ENCODE data around the gene TF. TPM values are rescaled to one million over a fixed set of nuclear protein-coding genes. Genes with fewer than 3 reads are reported as not detected.
"Not testable (repeated sequence)": the region's sequence is repeated elsewhere in the genome, so short reads cannot be mapped to it uniquely, and the experiment has no call there.

Gene TF
- total RNA-seq, 1 donor from 2014 or later = 3.1 TPM

GRCh38 chr3:133779626-133780203, 33.5 kb downstream of the TF start:
- H3K27me3 ChIP-seq (ENCODE audit: control insufficient read depth in 3 of 3, insufficient read depth in 3 of 3, low read length in 3 of 3) = no peaks in the 10 kb centered on the region
- H3K4me1 ChIP-seq (ENCODE audit: control insufficient read depth in 3 of 3, insufficient read depth in 3 of 3, low read length in 3 of 3) = no peaks in the 10 kb centered on the region
- no peak overlapping the region for H3K27ac ChIP-seq (ENCODE audit: low read depth, low read length)
- H3K9ac ChIP-seq (ENCODE audit: low read depth in 1 of 3, low read length in 3 of 3) = no peak overlapping the region
- H3K9me3 ChIP-seq (ENCODE audit: control insufficient read depth in 3 of 3, low read length in 3 of 3) = no peaks in the 10 kb centered on the region
- H3K4me3 ChIP-seq (ENCODE audit: low read length in 3 of 3) = no peak overlapping the region
- no peaks in the 10 kb centered on the region for H3K36me3 ChIP-seq (ENCODE audit: control insufficient read depth in 3 of 3, insufficient read depth in 3 of 3, low read length in 3 of 3)

GRCh38 chr3:133780756-133781155, 34.6 kb downstream of the TF start:
- not testable (repeated sequence) for H3K27ac ChIP-seq (ENCODE audit: low read depth, low read length); H3K9ac ChIP-seq (ENCODE audit: low read depth in 1 of 3, low read length in 3 of 3); H3K4me1 ChIP-seq (ENCODE audit: control insufficient read depth in 3 of 3, insufficient read depth in 3 of 3, low read length in 3 of 3); H3K4me3 ChIP-seq (ENCODE audit: low read length in 3 of 3); H3K9me3 ChIP-seq (ENCODE audit: control insufficient read depth in 3 of 3, low read length in 3 of 3); H3K27me3 ChIP-seq (ENCODE audit: control insufficient read depth in 3 of 3, insufficient read depth in 3 of 3, low read length in 3 of 3); H3K36me3 ChIP-seq (ENCODE audit: control insufficient read depth in 3 of 3, insufficient read depth in 3 of 3, low read length in 3 of 3)

- Histone ChIP-seq H3K4me1 (ENCODE audit: control insufficient read depth in 3 of 3, insufficient read depth in 3 of 3, low read length in 3 of 3) (no peaks in the 10 kb centered on the region), H3K27ac (ENCODE audit: low read depth, low read length) (no peak overlapping the region), H3K27me3 (ENCODE audit: control insufficient read depth in 3 of 3, insufficient read depth in 3 of 3, low read length in 3 of 3) (no peaks in the 10 kb centered on the region), H3K4me3 (ENCODE audit: low read length in 3 of 3) (no peak overlapping the region), H3K9me3 (ENCODE audit: control insufficient read depth in 3 of 3, low read length in 3 of 3) (no peaks in the 10 kb centered on the region), H3K36me3 (ENCODE audit: control insufficient read depth in 3 of 3, insufficient read depth in 3 of 3, low read length in 3 of 3) (no peaks in the 10 kb centered on the region), H3K9ac (ENCODE audit: low read depth in 1 of 3, low read length in 3 of 3) (no peak overlapping the region)
Measured at GRCh38 chr3:133781570-133781969, 35.4 kb downstream of the TF start.

- no peak overlapping the region for H3K9ac ChIP-seq (ENCODE audit: low read depth in 1 of 3, low read length in 3 of 3)
- H3K4me3 ChIP-seq (ENCODE audit: low read length in 3 of 3) = no peak overlapping the region
- H3K27ac ChIP-seq (ENCODE audit: low read depth, low read length) = no peak overlapping the region
- no peaks in the 10 kb centered on the region for H3K36me3 ChIP-seq (ENCODE audit: control insufficient read depth in 3 of 3, insufficient read depth in 3 of 3, low read length in 3 of 3)
- no peaks in the 10 kb centered on the region for H3K27me3 ChIP-seq (ENCODE audit: control insufficient read depth in 3 of 3, insufficient read depth in 3 of 3, low read length in 3 of 3)
- H3K9me3 ChIP-seq (ENCODE audit: control insufficient read depth in 3 of 3, low read length in 3 of 3) = no peaks in the 10 kb centered on the region
- no peaks in the 10 kb centered on the region for H3K4me1 ChIP-seq (ENCODE audit: control insufficient read depth in 3 of 3, insufficient read depth in 3 of 3, low read length in 3 of 3)
Measured at GRCh38 chr3:133782454-133782853, 36.3 kb downstream of the TF start.

- no peak overlapping the region for H3K9ac ChIP-seq (ENCODE audit: low read depth in 1 of 3, low read length in 3 of 3)
- H3K4me1 ChIP-seq (ENCODE audit: control insufficient read depth in 3 of 3, insufficient read depth in 3 of 3, low read length in 3 of 3) = no peaks in the 10 kb centered on the region
- no peak overlapping the region for H3K27ac ChIP-seq (ENCODE audit: low read depth, low read length)
- H3K9me3 ChIP-seq (ENCODE audit: control insufficient read depth in 3 of 3, low read length in 3 of 3) = no peaks in the 10 kb centered on the region
- H3K27me3 ChIP-seq (ENCODE audit: control insufficient read depth in 3 of 3, insufficient read depth in 3 of 3, low read length in 3 of 3) = no peaks in the 10 kb centered on the region
- no peaks in the 10 kb centered on the region for H3K36me3 ChIP-seq (ENCODE audit: control insufficient read depth in 3 of 3, insufficient read depth in 3 of 3, low read length in 3 of 3)
- no peak overlapping the region for H3K4me3 ChIP-seq (ENCODE audit: low read length in 3 of 3)
Measured at GRCh38 chr3:133783762-133784161, 37.6 kb downstream of the TF start.

GRCh38 chr3:133788024-133788423, 41.8 kb downstream of the TF start:
- H3K36me3 ChIP-seq (ENCODE audit: control insufficient read depth in 3 of 3, insufficient read depth in 3 of 3, low read length in 3 of 3) = no peaks in the 10 kb centered on the region
- H3K9me3 ChIP-seq (ENCODE audit: control insufficient read depth in 3 of 3, low read length in 3 of 3) = no peaks in the 10 kb centered on the region
- no peak overlapping the region for H3K4me3 ChIP-seq (ENCODE audit: low read length in 3 of 3)
- no peak overlapping the region for H3K27ac ChIP-seq (ENCODE audit: low read depth, low read length)
- H3K9ac ChIP-seq (ENCODE audit: low read depth in 1 of 3, low read length in 3 of 3) = no peak overlapping the region
- H3K27me3 ChIP-seq (ENCODE audit: control insufficient read depth in 3 of 3, insufficient read depth in 3 of 3, low read length in 3 of 3) = no peaks in the 10 kb centered on the region
- no peaks in the 10 kb centered on the region for H3K4me1 ChIP-seq (ENCODE audit: control insufficient read depth in 3 of 3, insufficient read depth in 3 of 3, low read length in 3 of 3)

GRCh38 chr3:133792171-133792763, 46.1 kb downstream of the TF start:
- Histone ChIP-seq H3K36me3 (ENCODE audit: control insufficient read depth in 3 of 3, insufficient read depth in 3 of 3, low read length in 3 of 3) (no peaks in the 10 kb centered on the region), H3K9ac (ENCODE audit: low read depth in 1 of 3, low read length in 3 of 3) (no peak overlapping the region), H3K27me3 (ENCODE audit: control insufficient read depth in 3 of 3, insufficient read depth in 3 of 3, low read length in 3 of 3) (no peaks in the 10 kb centered on the region), H3K27ac (ENCODE audit: low read depth, low read length) (no peak overlapping the region), H3K4me3 (ENCODE audit: low read length in 3 of 3) (no peak overlapping the region), H3K9me3 (ENCODE audit: control insufficient read depth in 3 of 3, low read length in 3 of 3) (no peaks in the 10 kb centered on the region), H3K4me1 (ENCODE audit: control insufficient read depth in 3 of 3, insufficient read depth in 3 of 3, low read length in 3 of 3) (no peaks in the 10 kb centered on the region)

GRCh38 chr3:133797396-133798105, 51.4 kb downstream of the TF start:
- Histone ChIP-seq H3K27me3 (ENCODE audit: control insufficient read depth in 3 of 3, insufficient read depth in 3 of 3, low read length in 3 of 3) (peaks cover 0 to 4% (median 0%) of the 10 kb centered on the region in 3 donors), H3K9ac (ENCODE audit: low read depth in 1 of 3, low read length in 3 of 3) (no peak overlapping the region)

GRCh38 chr3:133799794-133800585, 53.8 kb downstream of the TF start:
- Histone ChIP-seq H3K9me3 (ENCODE audit: control insufficient read depth in 3 of 3, low read length in 3 of 3) (no peaks in the 10 kb centered on the region), H3K27ac (ENCODE audit: low read depth, low read length) (no peak overlapping the region), H3K9ac (ENCODE audit: low read depth in 1 of 3, low read length in 3 of 3) (no peak overlapping the region), H3K36me3 (ENCODE audit: control insufficient read depth in 3 of 3, insufficient read depth in 3 of 3, low read length in 3 of 3) (no peaks in the 10 kb centered on the region), H3K27me3 (ENCODE audit: control insufficient read depth in 3 of 3, insufficient read depth in 3 of 3, low read length in 3 of 3) (peaks cover 0 to 4% (median 0%) of the 10 kb centered on the region in 3 donors), H3K4me3 (ENCODE audit: low read length in 3 of 3) (no peak overlapping the region), H3K4me1 (ENCODE audit: control insufficient read depth in 3 of 3, insufficient read depth in 3 of 3, low read length in 3 of 3) (peaks cover 0 to under 1% (median under 1%) of the 10 kb centered on the region in 3 donors)

More at GRCh38 chr3:133797396-133798105, 51.4 kb downstream of the TF start:
- Histone ChIP-seq H3K4me3 (ENCODE audit: low read length in 3 of 3) (no peak overlapping the region), H3K4me1 (ENCODE audit: control insufficient read depth in 3 of 3, insufficient read depth in 3 of 3, low read length in 3 of 3) (no peaks in the 10 kb centered on the region), H3K36me3 (ENCODE audit: control insufficient read depth in 3 of 3, insufficient read depth in 3 of 3, low read length in 3 of 3) (no peaks in the 10 kb centered on the region), H3K9me3 (ENCODE audit: control insufficient read depth in 3 of 3, low read length in 3 of 3) (no peaks in the 10 kb centered on the region), H3K27ac (ENCODE audit: low read depth, low read length) (no peak overlapping the region)

All from skeletal muscle tissue (tissue), 4 donors.